ENCODE results near the gene ICA1. TPM values are rescaled to one million over a fixed set of nuclear protein-coding genes. Genes with fewer than 3 reads are reported as not detected.

Gene ICA1
- total RNA-seq, 3 donors from 2014 or later: 22.1 to 70.1 (median 45.7) TPM

- TF ChIP-seq POLR2A (IDR thresholded peaks at IDR 0.05): no peak
- TF ChIP-seq, protein P1, sequence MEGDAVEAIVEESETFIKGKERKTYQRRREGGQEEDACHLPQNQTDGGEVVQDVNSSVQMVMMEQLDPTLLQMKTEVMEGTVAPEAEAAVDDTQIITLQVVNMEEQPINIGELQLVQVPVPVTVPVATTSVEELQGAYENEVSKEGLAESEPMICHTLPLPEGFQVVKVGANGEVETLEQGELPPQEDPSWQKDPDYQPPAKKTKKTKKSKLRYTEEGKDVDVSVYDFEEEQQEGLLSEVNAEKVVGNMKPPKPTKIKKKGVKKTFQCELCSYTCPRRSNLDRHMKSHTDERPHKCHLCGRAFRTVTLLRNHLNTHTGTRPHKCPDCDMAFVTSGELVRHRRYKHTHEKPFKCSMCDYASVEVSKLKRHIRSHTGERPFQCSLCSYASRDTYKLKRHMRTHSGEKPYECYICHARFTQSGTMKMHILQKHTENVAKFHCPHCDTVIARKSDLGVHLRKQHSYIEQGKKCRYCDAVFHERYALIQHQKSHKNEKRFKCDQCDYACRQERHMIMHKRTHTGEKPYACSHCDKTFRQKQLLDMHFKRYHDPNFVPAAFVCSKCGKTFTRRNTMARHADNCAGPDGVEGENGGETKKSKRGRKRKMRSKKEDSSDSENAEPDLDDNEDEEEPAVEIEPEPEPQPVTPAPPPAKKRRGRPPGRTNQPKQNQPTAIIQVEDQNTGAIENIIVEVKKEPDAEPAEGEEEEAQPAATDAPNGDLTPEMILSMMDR (IDR thresholded peaks at IDR 0.05): no peak
- TF ChIP-seq POLR2AphosphoS5 (IDR thresholded peaks at IDR 0.05): no peak
- Histone ChIP-seq H3K4me3 (no peak overlapping the region), H3K27ac (no peak overlapping the region), H3K36me3 (no peaks in the 10 kb centered on the region), H3K27me3 (no peaks in the 10 kb centered on the region), H3K4me1 (no peaks in the 10 kb centered on the region), H3K9me3 (no peaks in the 10 kb centered on the region)
- no peak for DNase-seq (ENCODE audit: low spot score in 2 of 2)
- intact Hi-C loops (cut with DNase I; ENCODE audit: low total_unique reads): no loop called here
Measured at GRCh38 chr7:8113184-8113583, 148.8 kb downstream of the ICA1 start.

DNA sequence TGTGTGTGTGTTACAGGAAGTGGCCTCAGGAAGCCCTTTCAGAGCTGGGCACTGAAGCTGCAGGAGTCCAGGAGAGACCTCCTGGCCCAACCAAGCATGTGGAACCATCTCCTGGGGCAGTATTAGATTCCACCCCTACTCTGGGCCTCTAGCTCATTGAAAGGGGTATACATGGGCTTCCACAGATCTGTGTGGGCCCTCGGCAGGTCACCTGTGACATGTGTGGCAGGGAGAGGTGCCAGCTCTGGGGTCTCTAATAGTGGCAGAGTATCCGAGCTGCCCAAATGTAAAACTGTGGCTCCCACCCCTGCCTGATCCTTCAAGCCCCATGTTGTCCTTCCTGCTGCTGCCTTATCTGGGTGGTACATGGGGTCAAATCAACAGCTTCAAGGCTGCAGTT, 149.3 kb downstream of the ICA1 start:
- Histone ChIP-seq H3K27ac (no peak overlapping the region), H3K36me3 (no peaks in the 10 kb centered on the region), H3K27me3 (no peaks in the 10 kb centered on the region), H3K9me3 (no peaks in the 10 kb centered on the region), H3K4me1 (no peaks in the 10 kb centered on the region), H3K4me3 (no peak overlapping the region)
- no peak for TF ChIP-seq POLR2A (IDR thresholded peaks at IDR 0.05)
- TF ChIP-seq, protein P1 (IDR thresholded peaks at IDR 0.05): no peak
- no peak for TF ChIP-seq POLR2AphosphoS5 (IDR thresholded peaks at IDR 0.05)
- no peak for DNase-seq (ENCODE audit: low spot score in 2 of 2)
- intact Hi-C loops (cut with DNase I; ENCODE audit: low total_unique reads): no loop called here

DNA sequence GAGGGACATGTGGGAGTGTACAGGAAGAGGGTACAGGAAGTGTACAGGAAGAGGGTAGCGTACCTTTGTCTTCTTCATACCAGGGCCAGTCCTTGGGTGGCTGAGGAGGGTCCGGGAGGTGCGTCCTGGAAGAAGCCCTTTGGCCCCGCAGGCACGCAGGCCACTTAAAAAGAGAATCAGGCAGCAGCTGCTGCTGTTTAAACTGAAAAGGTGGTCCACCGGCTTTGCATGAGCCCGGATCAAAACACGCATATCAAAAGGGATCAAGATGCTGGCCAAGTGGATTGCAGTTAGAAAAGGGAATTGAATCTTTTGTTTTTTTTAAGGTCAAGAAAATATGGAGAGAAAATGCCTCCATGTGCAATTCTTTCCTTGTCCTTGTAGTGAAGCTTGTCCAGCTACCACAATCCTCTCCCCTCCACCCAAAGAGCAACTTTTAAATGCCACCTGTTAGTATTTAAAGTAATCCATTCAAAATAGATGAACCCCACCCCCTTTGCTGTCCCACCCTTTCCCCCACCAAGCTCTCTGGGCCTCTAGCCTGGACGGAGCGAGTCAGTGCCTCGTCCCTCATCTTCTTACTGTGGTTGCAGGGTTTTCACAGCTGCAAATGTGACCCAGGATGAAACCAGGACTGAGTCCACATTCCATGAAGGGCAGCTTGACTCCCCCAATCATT, 150.5 kb downstream of the ICA1 start:
- TF ChIP-seq, protein P1 (IDR thresholded peaks at IDR 0.05): no peak
- TF ChIP-seq POLR2A (IDR thresholded peaks at IDR 0.05) (no peak), POLR2AphosphoS5 (IDR thresholded peaks at IDR 0.05) (no peak)
- no peak overlapping the region for H3K27ac ChIP-seq
- intact Hi-C loops (cut with DNase I; ENCODE audit: low total_unique reads): no loop called here

DNA sequence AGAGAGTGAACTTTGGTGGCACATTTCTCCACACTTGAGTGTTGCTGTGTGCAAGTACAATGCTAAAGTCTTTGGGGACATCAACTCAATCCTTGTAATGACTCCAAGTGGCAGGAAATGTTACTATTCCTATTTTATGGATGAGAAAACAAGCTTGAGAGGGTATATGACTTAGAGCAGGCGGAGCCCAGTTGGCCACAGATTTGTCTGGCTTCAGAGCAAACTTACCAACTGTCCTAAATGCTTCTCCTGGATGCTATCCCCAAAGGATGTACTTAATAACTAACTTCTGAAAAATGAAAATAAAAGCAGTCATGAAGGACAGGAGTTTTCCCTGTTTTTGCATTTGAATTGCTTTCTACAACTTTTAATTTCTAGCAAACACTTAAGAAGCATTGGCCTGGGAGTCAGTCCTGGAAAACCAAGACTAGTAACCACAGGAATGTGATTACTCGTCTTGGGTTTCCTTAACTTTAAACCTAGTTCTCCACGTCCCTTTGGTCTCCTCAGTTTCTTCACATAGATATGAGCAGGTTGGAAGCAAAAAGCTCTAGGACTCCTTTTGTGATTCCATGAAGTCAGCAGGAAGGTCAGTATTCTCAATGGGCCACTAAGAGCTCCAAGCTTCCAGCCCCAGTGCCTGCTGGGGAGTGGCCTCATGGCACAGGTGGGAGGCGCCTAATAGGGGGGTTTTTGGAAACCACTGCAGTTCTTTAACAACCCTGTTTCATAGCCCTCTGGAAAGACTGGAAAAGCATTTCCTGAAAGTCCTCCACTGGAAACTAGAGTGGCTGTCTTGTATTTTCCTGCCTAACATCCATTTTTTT, 152.6 kb downstream of the ICA1 start:
- no peak for TF ChIP-seq POLR2AphosphoS5 (IDR thresholded peaks at IDR 0.05)
- TF ChIP-seq, protein P1 (IDR thresholded peaks at IDR 0.05): no peak
- H3K4me1 ChIP-seq: no peaks in the 10 kb centered on the region
- DNase-seq (ENCODE audit: low spot score in 2 of 2): no peak
- no peaks in the 10 kb centered on the region for H3K36me3 ChIP-seq
- no peak overlapping the region for H3K27ac ChIP-seq
- intact Hi-C loops (cut with DNase I; ENCODE audit: low total_unique reads): no loop called here
- H3K9me3 ChIP-seq: no peaks in the 10 kb centered on the region
- H3K27me3 ChIP-seq: no peaks in the 10 kb centered on the region
- no peak overlapping the region for H3K4me3 ChIP-seq

More for the DNA sequence above, 150.5 kb downstream of the ICA1 start:
- H3K4me3 ChIP-seq: no peak overlapping the region
- H3K9me3 ChIP-seq: no peaks in the 10 kb centered on the region
- H3K4me1 ChIP-seq: no peaks in the 10 kb centered on the region
- DNase-seq (ENCODE audit: low spot score in 2 of 2): no peak
- H3K27me3 ChIP-seq: no peaks in the 10 kb centered on the region
- H3K36me3 ChIP-seq: no peaks in the 10 kb centered on the region

GRCh38 chr7:8105449-8106095, 156.4 kb downstream of the ICA1 start:
- DNase-seq (ENCODE audit: low spot score in 2 of 2): no peak
- H3K27me3 ChIP-seq: no peaks in the 10 kb centered on the region
- peaks cover 0 to 11% of the 10 kb centered on the region in 2 donors for H3K9me3 ChIP-seq
- intact Hi-C loops (cut with DNase I; ENCODE audit: low total_unique reads): no loop called here
- H3K4me1 ChIP-seq: no peaks in the 10 kb centered on the region
- no peaks in the 10 kb centered on the region for H3K36me3 ChIP-seq
- no peak for TF ChIP-seq POLR2A (IDR thresholded peaks at IDR 0.05)
- TF ChIP-seq, protein P1 (IDR thresholded peaks at IDR 0.05): no peak
- TF ChIP-seq POLR2AphosphoS5 (IDR thresholded peaks at IDR 0.05): no peak
- no peak overlapping the region for H3K27ac ChIP-seq
- no peak overlapping the region for H3K4me3 ChIP-seq

Measured in breast epithelium (tissue), 4 donors.